AG04450 (cell line): Measurements from ENCODE around the gene BRD3. TPM values are rescaled to one million over a fixed set of nuclear protein-coding genes. Genes with fewer than 3 reads are reported as not detected.

ENCODE experiments used
- CTCF ChIA-PET: fragments of 300-600, 350-600 bp; formaldehyde crosslinking; extraction: SDS; loops from one replicate; lab custom pipeline; 2022; ENCODE audit warnings: antibody characterized with exemption, inconsistent platforms; lab: Charles Lee
- POLR2A ChIA-PET: fragments of 350-600 bp; formaldehyde crosslinking; extraction: SDS; loops from one replicate; lab custom pipeline; 2021; ENCODE audit warnings: antibody characterized with exemption, inconsistent platforms; lab: Yijun Ruan, JAX
- DNase-seq: peaks from one replicate; pipeline ENCODE4 v3.0.0-alpha.2; 2011; ENCODE audit warnings: low read depth, low spot score
- H3K27ac ChIP-seq: one replicate; pipeline ENCODE4 v1.5.1; 2012; ENCODE audit warnings: low read depth, low read length, control low read depth
- H3K27me3 ChIP-seq: one replicate; pipeline ENCODE4 v1.6.0; 2012; ENCODE audit warnings: low read length; ENCODE audit not compliant: control insufficient read depth, insufficient read depth
- H3K4me3 ChIP-seq: 2 replicates; pipeline ENCODE4 v1.5.1; 2011; ENCODE audit warnings: mild to moderate bottlenecking, low read depth, low read length, control low read depth
- H3K9me3 ChIP-seq: 2 replicates; pipeline ENCODE4 v1.5.1; 2012; ENCODE audit warnings: low read length; ENCODE audit not compliant: control insufficient read depth, insufficient read depth
- polyA plus RNA-seq: library from polyadenylated mRNA; depleted of rRNA; stranded (reverse); fragments of >200 nt; gene quantifications from 2 replicates; pipeline ENCODE4 v1.2.3, GENCODE V29; 2011
- TF ChIP-seq, protein P1 (sequence below): IDR thresholded peaks from 2 replicates; pipeline ENCODE4 v1.5.1; 2011; ENCODE audit warnings: low read depth, low read length, control low read depth, inconsistent platforms

Gene BRD3
- polyA plus RNA-seq, 1 experiment = 7.1 TPM

DNA sequence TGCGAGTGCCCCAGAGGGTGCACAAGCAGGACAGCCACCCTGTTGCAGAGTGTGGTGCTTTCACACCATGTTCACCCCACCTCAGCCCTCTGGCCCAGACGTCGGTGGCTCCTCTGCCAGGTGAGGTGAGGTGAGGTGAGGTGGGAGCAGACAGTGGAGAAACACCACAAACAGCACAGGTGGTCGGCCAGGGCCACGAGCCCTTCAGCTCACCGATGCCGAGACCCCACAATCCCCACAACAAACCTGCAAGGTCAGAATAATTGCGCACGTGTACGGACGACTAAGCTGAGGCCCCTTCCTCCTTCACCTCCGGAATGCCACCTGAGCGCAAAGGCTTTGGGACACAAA lies 10.5 kb downstream of the BRD3 start:
- POLR2A ChIA-PET = no interaction called here
- TF ChIP-seq, protein P1, sequence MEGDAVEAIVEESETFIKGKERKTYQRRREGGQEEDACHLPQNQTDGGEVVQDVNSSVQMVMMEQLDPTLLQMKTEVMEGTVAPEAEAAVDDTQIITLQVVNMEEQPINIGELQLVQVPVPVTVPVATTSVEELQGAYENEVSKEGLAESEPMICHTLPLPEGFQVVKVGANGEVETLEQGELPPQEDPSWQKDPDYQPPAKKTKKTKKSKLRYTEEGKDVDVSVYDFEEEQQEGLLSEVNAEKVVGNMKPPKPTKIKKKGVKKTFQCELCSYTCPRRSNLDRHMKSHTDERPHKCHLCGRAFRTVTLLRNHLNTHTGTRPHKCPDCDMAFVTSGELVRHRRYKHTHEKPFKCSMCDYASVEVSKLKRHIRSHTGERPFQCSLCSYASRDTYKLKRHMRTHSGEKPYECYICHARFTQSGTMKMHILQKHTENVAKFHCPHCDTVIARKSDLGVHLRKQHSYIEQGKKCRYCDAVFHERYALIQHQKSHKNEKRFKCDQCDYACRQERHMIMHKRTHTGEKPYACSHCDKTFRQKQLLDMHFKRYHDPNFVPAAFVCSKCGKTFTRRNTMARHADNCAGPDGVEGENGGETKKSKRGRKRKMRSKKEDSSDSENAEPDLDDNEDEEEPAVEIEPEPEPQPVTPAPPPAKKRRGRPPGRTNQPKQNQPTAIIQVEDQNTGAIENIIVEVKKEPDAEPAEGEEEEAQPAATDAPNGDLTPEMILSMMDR = no peak
- H3K27ac ChIP-seq = no peak overlapping the region
- H3K4me3 ChIP-seq = no peak overlapping the region
- no peak for DNase-seq
- H3K27me3 ChIP-seq = no peaks in the 10 kb centered on the region
- H3K9me3 ChIP-seq = no peaks in the 10 kb centered on the region; the same call in 1 of the 2 replicates
- CTCF ChIA-PET = no interaction called here

DNA sequence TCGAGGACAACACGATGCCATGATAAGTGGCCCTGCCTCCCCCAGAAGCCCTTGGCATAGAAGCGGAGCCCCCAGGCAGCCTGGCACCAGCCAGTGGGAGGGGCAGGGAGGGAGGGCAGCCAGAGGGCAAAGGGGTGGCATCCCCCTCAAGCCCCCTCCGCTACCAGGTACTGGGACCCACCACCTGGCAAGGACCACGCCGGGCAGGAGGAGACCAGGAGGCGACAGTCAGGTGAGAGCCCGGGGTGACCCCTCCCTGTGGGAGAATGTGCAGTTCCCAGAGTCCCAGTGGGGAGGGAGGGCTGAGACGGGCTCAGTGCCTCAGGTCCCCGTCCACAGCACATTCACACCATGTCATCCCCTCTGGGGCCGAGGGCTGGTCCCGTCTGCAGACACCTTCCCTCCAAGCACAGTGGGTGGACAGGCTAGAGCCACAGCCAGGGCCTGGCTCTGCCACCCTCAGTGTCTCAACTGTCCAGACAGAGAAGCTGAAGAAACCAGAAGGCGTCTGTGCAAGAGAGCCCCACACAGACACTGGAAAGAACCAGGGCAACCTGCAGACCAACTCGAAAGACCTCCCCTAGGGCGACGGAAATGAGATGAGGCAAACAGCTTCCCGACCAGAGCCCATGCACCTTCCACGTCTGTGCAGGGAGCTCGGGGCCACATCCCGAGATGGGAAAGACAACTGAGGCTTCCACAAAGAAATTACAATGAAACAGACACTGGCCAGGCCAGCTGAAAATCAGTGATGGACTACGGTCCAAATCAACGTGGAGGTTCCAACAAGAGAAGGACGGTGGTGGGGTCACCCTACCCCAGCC lies 11.1 kb downstream of the BRD3 start:
- CTCF ChIA-PET = no interaction called here
- TF ChIP-seq, protein P1 = no peak
- no peak for DNase-seq
- Histone ChIP-seq H3K9me3 (no peaks in the 10 kb centered on the region), H3K27me3 (no peaks in the 10 kb centered on the region), H3K27ac (no peak overlapping the region), H3K4me3 (no peak overlapping the region)
- POLR2A ChIA-PET = no interaction called here

DNA sequence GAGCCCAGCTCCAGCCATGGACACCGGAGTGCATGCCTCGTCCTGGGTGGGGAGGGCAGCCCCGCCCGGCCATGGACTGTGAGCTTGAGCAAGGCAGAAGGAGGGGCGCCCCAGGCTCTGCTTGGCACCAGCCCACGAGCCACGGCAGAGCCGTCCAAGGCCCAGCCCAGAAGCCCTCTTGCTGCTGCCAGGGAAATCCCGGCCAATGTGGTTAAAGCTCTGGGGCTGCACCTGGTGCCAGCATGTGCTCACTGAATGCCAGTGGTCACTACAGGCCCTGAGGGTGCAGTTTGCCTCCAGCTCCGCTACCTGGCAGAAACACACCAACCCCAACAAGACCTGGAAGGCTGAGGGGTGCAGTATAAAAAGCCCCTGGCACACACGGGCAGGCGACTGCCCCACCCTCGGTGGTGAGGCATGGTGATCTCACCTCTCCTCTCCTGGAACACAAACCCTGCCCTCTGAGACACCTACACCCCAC lies 11.8 kb downstream of the BRD3 start:
- CTCF ChIA-PET = no interaction called here

DNA sequence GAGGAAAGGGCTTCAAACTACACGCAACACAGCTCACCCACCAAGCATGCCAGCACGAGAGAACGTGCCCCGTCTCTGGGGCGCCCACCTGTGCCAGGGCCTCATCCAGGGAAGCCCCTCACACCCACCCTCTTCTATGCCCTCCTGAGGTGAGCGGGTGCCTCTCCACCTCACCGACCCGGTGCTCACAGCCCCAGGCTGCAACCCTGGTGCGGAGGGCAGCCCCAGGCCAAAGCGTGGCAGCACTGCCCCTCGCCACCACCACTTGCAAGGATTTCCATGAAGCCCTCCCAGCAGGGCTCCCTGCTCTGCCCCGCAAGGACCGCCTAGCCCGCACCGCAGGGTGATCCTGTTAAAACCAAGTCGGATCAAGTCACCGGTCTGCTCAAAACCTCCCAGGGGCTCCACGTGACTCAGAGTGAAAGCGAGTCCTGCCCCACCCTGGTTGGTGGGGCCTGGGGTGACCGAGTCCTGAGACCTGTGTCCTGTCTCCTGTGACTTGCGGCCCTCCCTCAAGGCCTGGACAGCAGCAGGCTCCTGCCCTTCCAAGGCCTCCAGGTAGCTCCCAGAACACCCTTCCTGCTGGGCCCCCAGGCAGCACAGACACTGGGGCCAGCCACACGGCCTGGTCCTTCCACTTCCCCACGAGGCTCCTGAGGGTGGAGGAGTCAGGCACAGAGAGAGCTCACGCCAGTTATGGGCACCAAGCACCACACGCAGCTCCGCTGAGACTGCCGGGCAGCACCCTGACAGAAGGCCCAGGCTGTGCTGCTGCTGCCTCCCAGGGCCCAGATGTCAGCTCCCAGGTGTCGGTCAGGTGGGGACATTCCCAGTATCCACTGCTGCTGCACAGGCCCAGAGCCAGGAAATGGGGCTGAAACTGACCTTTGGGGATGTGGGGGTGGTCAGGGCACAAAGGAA lies 12.7 kb downstream of the BRD3 start:
- Histone ChIP-seq H3K4me3 (no peak overlapping the region), H3K27me3 (no peaks in the 10 kb centered on the region), H3K9me3 (no peaks in the 10 kb centered on the region; the same call in 1 of the 2 replicates), H3K27ac (peak overlapping the region; percentile 11)
- CTCF ChIA-PET = interaction anchor here (0.5 kb wide), 1 partner anchor 19 kb away, joined by 4 read pairs; no protein-coding TSS in a partner anchor
- POLR2A ChIA-PET = no interaction called here
- TF ChIP-seq, protein P1 = no peak
- no peak for DNase-seq

More for the DNA sequence above, 11.8 kb downstream of the BRD3 start:
- Histone ChIP-seq H3K9me3 (no peaks in the 10 kb centered on the region; the same call in 1 of the 2 replicates), H3K4me3 (no peak overlapping the region), H3K27ac (no peak overlapping the region), H3K27me3 (no peaks in the 10 kb centered on the region)
- POLR2A ChIA-PET = no interaction called here
- no peak for DNase-seq
- TF ChIP-seq, protein P1 = no peak
